ENCODE data around the gene C1QTNF2. TPM values are rescaled to one million over a fixed set of nuclear protein-coding genes. Genes with fewer than 3 reads are reported as not detected.
A peak's percentile ranks its signal among the peaks of the same experiment; 100 is the strongest.

Gene C1QTNF2
- total RNA-seq, 1 experiment from 2014 or later = not detected

GRCh38 chr5:160375701-160376100 is 5.3 kb upstream of the C1QTNF2 start:
- Mint-ChIP-seq H3K9me3 (ENCODE audit: unreplicated experiment) (no peaks in the 10 kb centered on the region), H3K27ac (ENCODE audit: low read depth, unreplicated experiment) (no peak overlapping the region), H3K27me3 (ENCODE audit: insufficient read depth, unreplicated experiment) (peaks cover 39% of the 10 kb centered on the region), H3K4me1 (ENCODE audit: insufficient read depth, unreplicated experiment) (no peaks in the 10 kb centered on the region), H3K4me3 (ENCODE audit: unreplicated experiment) (no peak overlapping the region), H3K36me3 (ENCODE audit: insufficient read depth, unreplicated experiment) (no peaks in the 10 kb centered on the region)
- DNase-seq (ENCODE audit: unreplicated experiment) = no peak
- intact Hi-C loops (cut with micrococcal nuclease) = no loop called here
- no peak for TF ChIP-seq CTCF (IDR thresholded peaks at IDR 0.05; ENCODE audit: unreplicated experiment)
- POLR2A ChIA-PET = no interaction called here
- CTCF ChIA-PET = interaction anchor here (0.7 to 1.3 kb wide), 2 partner anchors 15 to 772 kb away, joined by 3 read pairs; no protein-coding TSS in a partner anchor
- BruUV-seq (replicated peaks) = no TSS peak

GRCh38 chr5:160375166-160375565 is 4.7 kb upstream of the C1QTNF2 start:
- no peaks in the 10 kb centered on the region for H3K36me3 Mint-ChIP-seq (ENCODE audit: insufficient read depth, unreplicated experiment)
- CTCF ChIA-PET = interaction anchor here (0.6 kb wide), 1 partner anchor 14 kb away, joined by 3 read pairs; no protein-coding TSS in a partner anchor
- intact Hi-C loops (cut with micrococcal nuclease) = no loop called here
- no peak overlapping the region for H3K27ac Mint-ChIP-seq (ENCODE audit: low read depth, unreplicated experiment)
- H3K9me3 Mint-ChIP-seq (ENCODE audit: unreplicated experiment) = no peaks in the 10 kb centered on the region
- TF ChIP-seq CTCF (IDR thresholded peaks at IDR 0.05; ENCODE audit: unreplicated experiment) = no peak
- H3K4me3 Mint-ChIP-seq (ENCODE audit: unreplicated experiment) = no peak overlapping the region
- DNase-seq (ENCODE audit: unreplicated experiment) = no peak
- no peaks in the 10 kb centered on the region for H3K4me1 Mint-ChIP-seq (ENCODE audit: insufficient read depth, unreplicated experiment)
- peaks cover 39% of the 10 kb centered on the region for H3K27me3 Mint-ChIP-seq (ENCODE audit: insufficient read depth, unreplicated experiment)
- no TSS peak for BruUV-seq (replicated peaks)
- POLR2A ChIA-PET = no interaction called here

DNA sequence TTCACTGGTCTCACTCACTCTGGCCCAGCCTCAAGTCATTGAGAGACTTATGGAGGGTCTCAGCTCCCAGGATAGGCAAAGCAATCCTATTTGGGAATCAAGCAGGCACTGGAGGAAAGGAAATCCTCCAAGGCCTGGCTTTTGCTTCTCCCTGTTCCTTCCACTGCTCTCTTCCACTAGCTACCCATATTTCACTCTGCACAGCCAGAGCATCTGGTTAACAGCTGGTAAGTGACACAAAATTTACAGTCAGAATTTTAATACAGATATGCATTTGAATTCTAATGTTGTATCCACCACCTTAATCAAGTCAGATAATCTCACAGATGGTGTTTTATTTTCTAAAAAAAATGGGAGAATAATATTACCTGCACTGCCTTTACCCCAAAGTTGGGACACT is 868 bp upstream of the C1QTNF2 start:
- CTCF ChIA-PET = interaction anchor here (0.7 to 1.8 kb wide), 5 partner anchors 26 to 349 kb away, joined by 3 to 8 read pairs (median 4); no protein-coding TSS in a partner anchor
- no peaks in the 10 kb centered on the region for H3K9me3 Mint-ChIP-seq (ENCODE audit: unreplicated experiment)
- H3K27me3 Mint-ChIP-seq (ENCODE audit: insufficient read depth, unreplicated experiment) = peaks cover 44% of the 10 kb centered on the region
- peak overlapping the region; percentile 64 for H3K4me3 Mint-ChIP-seq (ENCODE audit: unreplicated experiment)
- H3K36me3 Mint-ChIP-seq (ENCODE audit: insufficient read depth, unreplicated experiment) = no peaks in the 10 kb centered on the region
- POLR2A ChIA-PET = interaction anchor here (0.7 kb wide), 1 partner anchor 27 kb away, joined by 3 read pairs; no protein-coding TSS in a partner anchor
- no TSS peak for BruUV-seq (replicated peaks)
- intact Hi-C loops (cut with micrococcal nuclease) = no loop called here
- no peak overlapping the region for H3K27ac Mint-ChIP-seq (ENCODE audit: low read depth, unreplicated experiment)
- DNase-seq (ENCODE audit: unreplicated experiment) = no peak
- TF ChIP-seq CTCF (IDR thresholded peaks at IDR 0.05; ENCODE audit: unreplicated experiment) = no peak
- peaks cover 7% of the 10 kb centered on the region for H3K4me1 Mint-ChIP-seq (ENCODE audit: insufficient read depth, unreplicated experiment)

DNA sequence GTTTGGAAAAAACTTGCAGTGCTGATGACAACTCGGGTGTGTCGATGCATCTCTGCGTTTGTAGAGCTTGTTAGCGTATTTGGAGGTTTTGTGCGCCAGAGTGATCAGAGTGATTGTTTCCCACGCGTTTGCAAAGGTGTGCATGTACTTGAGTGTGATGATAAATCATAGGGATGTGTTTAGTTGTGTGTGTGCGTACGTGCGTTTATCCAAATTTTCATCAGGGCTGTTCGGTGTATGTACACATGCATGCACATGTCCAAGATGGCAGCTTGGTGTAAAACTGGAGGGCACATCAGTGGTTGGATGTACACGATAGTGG is 248 bp upstream of the C1QTNF2 start:
- H3K27ac Mint-ChIP-seq (ENCODE audit: low read depth, unreplicated experiment) = no peak overlapping the region
- H3K4me3 Mint-ChIP-seq (ENCODE audit: unreplicated experiment) = peak overlapping the region; percentile 64
- no peak for DNase-seq (ENCODE audit: unreplicated experiment)
- CTCF ChIA-PET = interaction anchor here (0.6 to 1.8 kb wide), 8 partner anchors 19 to 348 kb away, joined by 3 to 8 read pairs (median 6); no protein-coding TSS in a partner anchor
- no peaks in the 10 kb centered on the region for H3K36me3 Mint-ChIP-seq (ENCODE audit: insufficient read depth, unreplicated experiment)
- peaks cover 7% of the 10 kb centered on the region for H3K4me1 Mint-ChIP-seq (ENCODE audit: insufficient read depth, unreplicated experiment)
- POLR2A ChIA-PET = interaction anchor here (0.7 to 0.9 kb wide), 4 partner anchors 18 to 71 kb away, joined by 3 to 4 read pairs (median 3); no protein-coding TSS in a partner anchor
- H3K27me3 Mint-ChIP-seq (ENCODE audit: insufficient read depth, unreplicated experiment) = peaks cover 37% of the 10 kb centered on the region
- no TSS peak for BruUV-seq (replicated peaks)
- intact Hi-C loops (cut with micrococcal nuclease) = no loop called here
- no peaks in the 10 kb centered on the region for H3K9me3 Mint-ChIP-seq (ENCODE audit: unreplicated experiment)
- no peak for TF ChIP-seq CTCF (IDR thresholded peaks at IDR 0.05; ENCODE audit: unreplicated experiment)
